ENCODE results near the gene RNF207. TPM values are rescaled to one million over a fixed set of nuclear protein-coding genes. Genes with fewer than 3 reads are reported as not detected.

RNF207 gene
- total RNA-seq (2021) (9.2 to 14.0 TPM (median 12.9 TPM) in 3 replicates), Bru-seq, nascent RNA (percentile 45 among the genes with signal in this experiment)
- long read RNA-seq, experiment 1, partial matches to known transcripts: 0 of 13 reads
- long read RNA-seq, experiment 1, other reads (novel, unspliced or antisense): 13 of 13 reads
- long read RNA-seq, experiment 2, partial matches to known transcripts: 1 of 1 reads
- long read RNA-seq, experiment 2, other reads (novel, unspliced or antisense): 0 of 1 reads
- long read RNA-seq, experiment 3: 0 reads

- ATAC-seq: peak; percentile 60
- ChIA-PET POLR2A (interaction anchor here (0.7 to 1.5 kb wide), 6 partner anchors 19 to 33 kb away, joined by 3 to 10 read pairs (median 4); partner anchors contain the start of gene ICMT), CTCF (interaction anchor here (0.5 to 10.3 kb wide), 33 partner anchors 9 to 598 kb away, joined by 3 to 489 read pairs (median 5); partner anchors contain the start of genes CHD5, HES2, HES3 and ICMT)
- no peaks in the 10 kb centered on the region for H3K36me3 Mint-ChIP-seq
- peaks cover 24% of the 10 kb centered on the region for H3K4me1 Mint-ChIP-seq
- peak within 1 kb of the TSS; percentile 61 for H3K4me3 Mint-ChIP-seq
- H3K27me3 Mint-ChIP-seq (ENCODE audit: low read depth): peaks cover 29% of the 10 kb centered on the region
- peak; percentile 83 for DNase-seq (ENCODE audit: low spot score)
- 0 out of 2 replicates have a peak within 1 kb of the TSS, but pooled peaks have one; percentile 45 for H3K27ac Mint-ChIP-seq
- H3K9me3 Mint-ChIP-seq: no peaks in the 10 kb centered on the region
- peak; percentile 69; the same call in 1 of the 2 replicates for TF ChIP-seq HMGXB4 (CRISPR knock-in tag; IDR thresholded peaks at IDR 0.05)
- TF ChIP-seq TEAD4 (CRISPR knock-in tag; IDR thresholded peaks at IDR 0.05): peak; percentile 68; the same call in 1 of the 2 replicates
- TF ChIP-seq FOXP4 (CRISPR knock-in tag; IDR thresholded peaks at IDR 0.05): no peak
- TF ChIP-seq ZNF423 (CRISPR knock-in tag; IDR thresholded peaks at IDR 0.05): peak; percentile 7; the same call in 1 of the 2 replicates
- no peak for TF ChIP-seq AR (CRISPR knock-in tag; IDR thresholded peaks at IDR 0.05)
- TF ChIP-seq JUN (CRISPR knock-in tag; IDR thresholded peaks at IDR 0.05): 0 out of 2 replicates have a peak, but pooled peaks have one; percentile 32
- peak; percentile 58; the same call in 1 of the 2 replicates for TF ChIP-seq ZNF281 (CRISPR knock-in tag; IDR thresholded peaks at IDR 0.05)
- 0 out of 2 replicates have a peak, but pooled peaks have one; percentile 4 for TF ChIP-seq GABPB1 (CRISPR knock-in tag; IDR thresholded peaks at IDR 0.05)
- TF ChIP-seq SP1 (CRISPR knock-in tag; conservative IDR thresholded peaks at IDR 0.05): 0 out of 2 replicates have a peak, but pooled peaks have one; percentile 48
- TF ChIP-seq ATF1 (CRISPR knock-in tag; IDR thresholded peaks at IDR 0.05): no peak
- peak; percentile 73; the same call in 1 of the 2 replicates for TF ChIP-seq MAX (CRISPR knock-in tag; IDR thresholded peaks at IDR 0.05)
- 0 out of 2 replicates have a peak, but pooled peaks have one; percentile 24 for TF ChIP-seq E2F1 (CRISPR knock-in tag; IDR thresholded peaks at IDR 0.05)
- no peak for TF ChIP-seq USF2 (CRISPR knock-in tag; IDR thresholded peaks at IDR 0.05)
- TF ChIP-seq TEAD1 (CRISPR knock-in tag; IDR thresholded peaks at IDR 0.05): 0 out of 2 replicates have a peak, but pooled peaks have one; percentile 39
- 0 out of 2 replicates have a peak, but pooled peaks have one; percentile 27 for TF ChIP-seq NR2C2 (CRISPR knock-in tag; IDR thresholded peaks at IDR 0.05)
- TF ChIP-seq E2F5 (CRISPR knock-in tag; IDR thresholded peaks at IDR 0.05): 0 out of 2 replicates have a peak, but pooled peaks have one; percentile 31
- TF ChIP-seq MYBL2 (CRISPR knock-in tag; IDR thresholded peaks at IDR 0.05): peak; percentile 55; the same call in 1 of the 2 replicates
- TF ChIP-seq MLX (CRISPR knock-in tag; IDR thresholded peaks at IDR 0.05): no peak
Measured at GRCh38 chr1:6205849-6206519, at the start of gene RNF207. Gene RNF207 (plus strand): TSS chr1:6206119. CDS start chr1:6206536, 417 bp downstream.

Measured in WTC11 (cell line).